TTC549 (cell line): ENCODE data around the gene CRYBB3.
"Not testable (repeated sequence)": the region's sequence is repeated elsewhere in the genome, so short reads cannot be mapped to it uniquely, and the experiment has no call there.

Experiments used
- FAIRE-seq: peaks from 2 replicates; lab custom pipeline; 2012; peaks lifted over from hg19 to GRCh38; lab: Jason Lieb, UNC

CRYBB3 gene

GRCh38 chr22:25176175-25176574, 23.5 kb upstream of the CRYBB3 start:
- no peak for FAIRE-seq

- no peak for FAIRE-seq
Measured at GRCh38 chr22:25176799-25177198, 22.9 kb upstream of the CRYBB3 start.

- no peak for FAIRE-seq
Measured at GRCh38 chr22:25177226-25177625, 22.4 kb upstream of the CRYBB3 start.

- no peak for FAIRE-seq
Measured at GRCh38 chr22:25177895-25178294, 21.8 kb upstream of the CRYBB3 start.

- not testable (repeated sequence) for FAIRE-seq
Measured at GRCh38 chr22:25178348-25178747, 21.3 kb upstream of the CRYBB3 start.

GRCh38 chr22:25178869-25179631, 20.6 kb upstream of the CRYBB3 start:
- not testable (repeated sequence) for FAIRE-seq

GRCh38 chr22:25182131-25183110, 17.2 kb upstream of the CRYBB3 start:
- no peak for FAIRE-seq

- FAIRE-seq, result no peak
Measured at GRCh38 chr22:25183949-25184619, 15.6 kb upstream of the CRYBB3 start.

GRCh38 chr22:25186140-25186539, 13.5 kb upstream of the CRYBB3 start:
- FAIRE-seq, result no peak

- no peak for FAIRE-seq
Measured at GRCh38 chr22:25187469-25187868, 12.2 kb upstream of the CRYBB3 start.

GRCh38 chr22:25192406-25192805, 7.3 kb upstream of the CRYBB3 start:
- FAIRE-seq, result no peak

GRCh38 chr22:25193130-25193529, 6.5 kb upstream of the CRYBB3 start:
- no peak for FAIRE-seq

GRCh38 chr22:25193548-25193947, 6.1 kb upstream of the CRYBB3 start:
- no peak for FAIRE-seq

- no peak for FAIRE-seq
Measured at GRCh38 chr22:25196326-25196725, 3.3 kb upstream of the CRYBB3 start.

- FAIRE-seq, result no peak
Measured at GRCh38 chr22:25197340-25197739, 2.3 kb upstream of the CRYBB3 start.

- no peak for FAIRE-seq
Measured at GRCh38 chr22:25200967-25201366, 1.3 kb downstream of the CRYBB3 start.

GRCh38 chr22:25201557-25202273, 2.1 kb downstream of the CRYBB3 start:
- no peak for FAIRE-seq

- FAIRE-seq, result no peak
Measured at GRCh38 chr22:25202290-25202921, 2.7 kb downstream of the CRYBB3 start.

- FAIRE-seq, result no peak
Measured at GRCh38 chr22:25203082-25203481, 3.4 kb downstream of the CRYBB3 start.

GRCh38 chr22:25204547-25204946, 4.9 kb downstream of the CRYBB3 start:
- FAIRE-seq, result not testable (repeated sequence)

- FAIRE-seq, result no peak
Measured at GRCh38 chr22:25205847-25206246, 6.2 kb downstream of the CRYBB3 start.
